OCI-LY3 (cell line): ENCODE data around the gene SKIDA1.

Experiments
- H2AFZ ChIP-seq: fragments of 200-600, 300-600 bp; shearing (Covaris generic); 2 replicates; pipeline ENCODE4 v1.6.0; 2014; ENCODE audit warnings: antibody characterized with exemption, low read depth, low read length
- H3K27ac ChIP-seq: fragments of 200-600, 300-600 bp; sonication (generic); 2 replicates; pipeline ENCODE4 v1.5.1; 2014; ENCODE audit warnings: mild to moderate bottlenecking, low read length, moderate library complexity, mixed read lengths
- H3K27me3 ChIP-seq: fragments of 200-600, 300-600 bp; sonication (generic); 2 replicates; pipeline ENCODE4 v1.6.1; 2014; ENCODE audit warnings: low read depth, low read length, mixed read lengths
- H3K36me3 ChIP-seq: fragments of 200-600, 300-600 bp; sonication (generic); replicated peaks from 2 replicates; pipeline ENCODE3; 2014; ENCODE audit warnings: low read depth, low read length, mixed read lengths
- H3K4me1 ChIP-seq: fragments of 300-600, 200-600 bp; sonication (generic); 2 replicates; pipeline ENCODE4 v1.6.1; 2014; ENCODE audit warnings: low read length, mixed read lengths
- H3K4me2 ChIP-seq: fragments of 200-600, 300-600 bp; sonication (generic); 2 replicates; pipeline ENCODE4 v1.6.1; 2014; ENCODE audit warnings: low read length, mixed read lengths
- H3K4me3 ChIP-seq: fragments of 300-600, 200-600 bp; sonication (generic); 2 replicates; pipeline ENCODE4 v1.5.1; 2014; ENCODE audit warnings: antibody characterized with exemption, mild to moderate bottlenecking, low read length, moderate library complexity
- H3K79me2 ChIP-seq: fragments of 300-600, 200-600 bp; shearing (Covaris generic); 2 replicates; pipeline ENCODE4 v1.6.1; 2014; ENCODE audit warnings: mild to moderate bottlenecking, low read length, mixed read lengths
- H3K9ac ChIP-seq: fragments of 300-600, 200-600 bp; shearing (Covaris generic); 2 replicates; pipeline ENCODE4 v1.6.0; 2014; ENCODE audit warnings: mild to moderate bottlenecking, low read length, moderate library complexity
- H3K9me3 ChIP-seq: fragments of 200-600, 300-600 bp; shearing (Covaris generic); 2 replicates; pipeline ENCODE4 v1.6.1; 2014; ENCODE audit warnings: low read length, mixed read lengths; ENCODE audit not compliant: insufficient read depth
- H4K20me1 ChIP-seq: fragments of 200-600, 300-600 bp; sonication (generic); 2 replicates; pipeline ENCODE4 v1.6.1; 2016; ENCODE audit warnings: low read length, mixed read lengths; ENCODE audit not compliant: insufficient read depth
- EZH2phosphoT487 ChIP-seq: fragments of 200-600 bp; shearing (Covaris generic); IDR thresholded peaks from 2 replicates; pipeline ENCODE4 v1.6.1; 2018; ENCODE audit warnings: antibody characterized with exemption, mixed run types, low read depth
- TF ChIP-seq, protein P1 (sequence below): fragments of 200-600, 300-600 bp; sonication (generic); IDR thresholded peaks from 2 replicates; pipeline ENCODE4 v1.5.1; 2014; ENCODE audit warnings: antibody characterized with exemption, low read length, low read depth

Gene SKIDA1

DNA sequence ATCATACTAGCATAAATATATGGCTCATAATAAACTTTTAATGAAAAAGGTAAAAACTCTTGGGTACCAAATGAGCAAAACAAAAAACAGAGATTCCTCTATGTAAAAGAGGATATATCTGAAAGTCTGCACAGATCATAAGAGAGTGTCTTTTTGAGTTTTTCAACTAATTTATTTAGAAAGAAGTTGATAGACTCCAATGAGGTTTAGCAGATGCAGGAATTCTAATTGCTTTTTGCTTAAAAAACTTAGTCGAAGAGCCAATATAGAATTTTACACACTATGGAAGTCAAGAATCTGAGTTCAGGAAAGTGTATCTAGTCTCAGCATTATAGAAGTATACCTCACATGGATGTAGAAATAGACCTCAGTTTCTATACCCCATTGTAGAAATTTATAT is 5.2 kb upstream of the SKIDA1 start:
- TF ChIP-seq, protein P1, sequence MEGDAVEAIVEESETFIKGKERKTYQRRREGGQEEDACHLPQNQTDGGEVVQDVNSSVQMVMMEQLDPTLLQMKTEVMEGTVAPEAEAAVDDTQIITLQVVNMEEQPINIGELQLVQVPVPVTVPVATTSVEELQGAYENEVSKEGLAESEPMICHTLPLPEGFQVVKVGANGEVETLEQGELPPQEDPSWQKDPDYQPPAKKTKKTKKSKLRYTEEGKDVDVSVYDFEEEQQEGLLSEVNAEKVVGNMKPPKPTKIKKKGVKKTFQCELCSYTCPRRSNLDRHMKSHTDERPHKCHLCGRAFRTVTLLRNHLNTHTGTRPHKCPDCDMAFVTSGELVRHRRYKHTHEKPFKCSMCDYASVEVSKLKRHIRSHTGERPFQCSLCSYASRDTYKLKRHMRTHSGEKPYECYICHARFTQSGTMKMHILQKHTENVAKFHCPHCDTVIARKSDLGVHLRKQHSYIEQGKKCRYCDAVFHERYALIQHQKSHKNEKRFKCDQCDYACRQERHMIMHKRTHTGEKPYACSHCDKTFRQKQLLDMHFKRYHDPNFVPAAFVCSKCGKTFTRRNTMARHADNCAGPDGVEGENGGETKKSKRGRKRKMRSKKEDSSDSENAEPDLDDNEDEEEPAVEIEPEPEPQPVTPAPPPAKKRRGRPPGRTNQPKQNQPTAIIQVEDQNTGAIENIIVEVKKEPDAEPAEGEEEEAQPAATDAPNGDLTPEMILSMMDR: no peak
- H3K27me3 ChIP-seq: peaks cover 22% of the 10 kb centered on the region
- H3K27ac ChIP-seq: no peak overlapping the region
- H2AFZ ChIP-seq: no peak overlapping the region
- H3K36me3 ChIP-seq: no peaks in the 10 kb centered on the region
- peaks cover 11% of the 10 kb centered on the region for H3K79me2 ChIP-seq
- H3K9ac ChIP-seq: no peak overlapping the region
- H4K20me1 ChIP-seq: peaks cover 5% of the 10 kb centered on the region; the same call in 1 of the 2 replicates
- H3K4me2 ChIP-seq: no peak overlapping the region
- peaks cover 15% of the 10 kb centered on the region; the same call in 1 of the 2 replicates for H3K4me1 ChIP-seq
- no peaks in the 10 kb centered on the region for H3K9me3 ChIP-seq
- no peak overlapping the region for H3K4me3 ChIP-seq

DNA sequence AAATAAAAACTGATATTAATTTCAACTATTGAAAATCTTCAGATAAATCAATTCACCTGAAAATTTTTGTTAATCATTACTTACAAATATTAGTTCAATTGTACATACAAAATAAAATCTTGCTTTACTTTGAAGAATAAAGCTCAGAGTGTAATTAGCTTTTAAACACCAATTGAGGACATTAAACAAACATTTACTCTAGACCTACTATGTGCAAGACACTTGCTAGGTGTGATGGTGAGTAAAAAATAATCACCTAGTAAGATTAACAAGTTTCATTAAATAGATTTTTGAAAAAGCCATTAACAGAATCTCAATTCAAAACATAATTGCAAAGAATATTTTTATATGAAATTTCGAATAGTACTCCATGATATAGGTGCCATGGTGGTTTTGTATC is 4.7 kb upstream of the SKIDA1 start:
- TF ChIP-seq, protein P1: no peak
- TF ChIP-seq EZH2phosphoT487: no peak
- Histone ChIP-seq H3K4me1 (peaks cover 11% of the 10 kb centered on the region; the same call in 1 of the 2 replicates), H4K20me1 (peaks cover under 1% of the 10 kb centered on the region; the same call in 1 of the 2 replicates), H3K79me2 (peaks cover 6% of the 10 kb centered on the region), H3K9me3 (no peaks in the 10 kb centered on the region), H2AFZ (no peak overlapping the region), H3K4me2 (no peak overlapping the region), H3K9ac (no peak overlapping the region), H3K4me3 (no peak overlapping the region), H3K27me3 (peaks cover 22% of the 10 kb centered on the region), H3K36me3 (no peaks in the 10 kb centered on the region), H3K27ac (no peak overlapping the region)

DNA sequence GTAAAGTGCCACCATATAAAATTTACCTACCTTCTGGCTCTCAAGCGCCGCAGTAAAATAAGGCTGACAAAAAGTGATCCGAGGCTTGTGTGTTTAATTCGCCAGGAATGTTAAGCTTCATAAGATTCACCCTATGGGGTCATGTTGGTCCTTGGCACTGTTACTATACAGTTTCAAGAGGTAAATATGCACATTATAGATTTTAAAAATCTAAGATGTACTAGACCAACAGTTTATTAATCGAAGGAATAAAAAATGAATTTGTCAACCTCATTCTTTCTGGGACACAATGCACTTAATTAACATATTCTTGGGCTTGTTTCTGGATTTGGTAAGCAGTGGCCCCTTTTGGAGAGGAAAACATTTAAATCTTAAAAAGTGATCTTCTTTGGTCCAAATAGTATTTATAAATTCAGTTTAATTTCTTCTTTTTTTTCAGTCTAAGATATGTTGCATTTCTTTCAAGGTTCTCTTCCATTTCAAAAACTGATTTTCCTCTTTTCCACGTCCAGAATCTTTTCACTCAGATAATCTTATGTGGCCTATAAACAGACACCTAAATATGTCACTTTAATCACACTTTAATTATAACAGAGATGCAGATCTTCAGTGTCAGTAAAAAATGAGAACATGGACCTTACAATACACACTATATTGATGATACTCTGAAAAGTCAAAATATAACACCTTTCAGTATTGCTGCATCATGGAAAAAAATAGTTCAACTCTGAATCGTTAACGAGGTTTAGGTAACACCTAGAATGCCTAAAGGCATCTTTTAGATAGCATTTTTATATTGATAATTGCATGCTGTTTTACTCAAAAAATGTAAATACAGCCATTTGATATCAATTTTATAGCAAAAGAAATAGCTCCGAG is 3.8 kb upstream of the SKIDA1 start:
- Histone ChIP-seq H3K36me3 (no peaks in the 10 kb centered on the region), H3K79me2 (no peaks in the 10 kb centered on the region), H3K9me3 (no peaks in the 10 kb centered on the region), H3K4me2 (no peak overlapping the region), H3K27me3 (peaks cover 22% of the 10 kb centered on the region), H3K4me1 (peaks cover 11% of the 10 kb centered on the region; the same call in 1 of the 2 replicates), H4K20me1 (no peaks in the 10 kb centered on the region), H3K4me3 (no peak overlapping the region), H3K27ac (no peak overlapping the region), H3K9ac (no peak overlapping the region), H2AFZ (no peak overlapping the region)
- TF ChIP-seq, protein P1: no peak
- no peak for TF ChIP-seq EZH2phosphoT487

DNA sequence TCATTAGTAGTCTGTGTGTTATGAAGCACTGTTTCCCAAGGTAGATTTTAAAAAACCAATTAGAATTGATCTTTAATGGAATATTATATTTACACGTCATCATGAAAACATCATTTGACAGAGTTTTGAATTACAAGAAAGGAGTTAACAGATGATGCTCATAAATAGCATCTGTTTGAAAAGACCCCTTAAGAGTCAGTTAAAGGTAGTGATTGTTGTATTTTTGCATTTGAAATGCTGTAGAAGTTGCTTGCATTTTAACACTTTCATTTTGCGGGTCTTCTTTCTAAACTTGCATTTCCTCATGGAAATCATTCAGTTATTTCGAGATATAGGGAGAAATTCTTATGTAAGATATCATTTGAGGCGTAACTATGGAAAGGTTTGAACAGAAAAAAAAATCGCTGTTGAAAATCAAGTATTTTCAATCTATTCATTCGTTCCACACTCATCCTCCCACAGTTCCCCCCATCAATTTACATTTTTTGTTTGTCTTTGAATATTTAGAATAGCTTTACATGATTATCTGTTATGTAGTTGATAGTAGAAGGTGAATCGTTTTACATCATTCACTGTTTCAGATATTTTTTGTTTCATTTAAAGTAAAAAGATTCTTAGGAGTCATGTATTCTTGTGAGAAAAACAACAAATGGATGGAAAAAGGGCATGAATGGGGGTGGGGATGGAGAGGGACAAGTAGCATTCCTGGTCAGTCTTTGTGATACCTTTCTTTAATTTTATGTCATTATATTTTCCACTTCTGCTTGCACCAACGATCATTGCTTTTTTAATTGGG is 3.0 kb upstream of the SKIDA1 start:
- H3K4me1 ChIP-seq: peaks cover 11% of the 10 kb centered on the region; the same call in 1 of the 2 replicates
- no peak overlapping the region for H2AFZ ChIP-seq
- H3K4me3 ChIP-seq: no peak overlapping the region

More for the DNA sequence above, 3.0 kb upstream of the SKIDA1 start:
- TF ChIP-seq, protein P1: no peak
- no peak for TF ChIP-seq EZH2phosphoT487
- no peaks in the 10 kb centered on the region for H3K79me2 ChIP-seq
- no peaks in the 10 kb centered on the region for H3K36me3 ChIP-seq
- H3K27ac ChIP-seq: no peak overlapping the region
- H3K9me3 ChIP-seq: no peaks in the 10 kb centered on the region
- H3K9ac ChIP-seq: no peak overlapping the region
- H4K20me1 ChIP-seq: no peaks in the 10 kb centered on the region
- no peak overlapping the region for H3K4me2 ChIP-seq
- H3K27me3 ChIP-seq: peaks cover 22% of the 10 kb centered on the region
